K562 (cell line): Measurements from ENCODE around the gene NEU1. TPM values are rescaled to one million over a fixed set of nuclear protein-coding genes. Genes with fewer than 3 reads are reported as not detected.

Experiments used
- ATAC-seq: fragments of 200-7000 bp; cut with Tn5 transposase; 3 replicates; pipeline ENCODE4 v1.9.1; 2020; ENCODE audit warnings: moderate library complexity
- BruUV-seq: library from RNA; stranded (reverse); fragments of 400-500 nt; replicated peaks from 2 replicates; lab custom pipeline; 2021; lab: Mats Ljungman, UMichigan
- CTCF ChIA-PET: fragments of 300-600 bp; formaldehyde crosslinking; extraction: SDS; loops from one replicate; lab custom pipeline; 2021; ENCODE audit warnings: low intra/inter-chr PET ratio; lab: Yijun Ruan, JAX
- POLR2A ChIA-PET: fragments of 300-600, 350-650 bp; sonication (Branson Sonifier 250); formaldehyde crosslinking; extraction: SDS; loops from one replicate; lab custom pipeline; 2021; ENCODE audit warnings: antibody characterized with exemption, inconsistent platforms; lab: Yijun Ruan, JAX
- DNase-seq, 4 experiments: peaks; one replicate each; pipeline versions ENCODE4 v3.0.0 to v3.0.0-alpha.2; 2011 to 2018; ENCODE audit warnings: low spot score in 3 of 4, mixed read lengths in 3 of 4; ENCODE audit errors: extremely low read depth in 1 of 4
- FAIRE-seq: peaks from 2 replicates; lab custom pipeline; 2011; peaks lifted over from hg19 to GRCh38; lab: Jason Lieb, UNC
- H2AFZ ChIP-seq: 2 replicates; pipeline ENCODE4 v1.6.0; 2011; ENCODE audit warnings: low read depth, low read length, control low read depth, inconsistent platforms
- H3K27ac ChIP-seq: fragments of 200-600 bp; 3 replicates; pipeline ENCODE4 v1.8.0; 2011; ENCODE audit warnings: low read depth, mild to moderate bottlenecking, control low read depth, inconsistent platforms, low read length, moderate library complexity, mixed read lengths; ENCODE audit errors: extremely low read depth
- H3K27me3 ChIP-seq, 2 experiments: fragments of 300-600 bp in 1 of 2; 2 replicates in 1 of 2; 3 replicates in 1 of 2; pipeline versions ENCODE4 v1.6.0 to v1.8.0; 2011; ENCODE audit warnings: inconsistent platforms in 2 of 2, low read length in 2 of 2, mild to moderate bottlenecking in 1 of 2, mixed read lengths in 1 of 2, moderate library complexity in 1 of 2; ENCODE audit not compliant: control insufficient read depth in 2 of 2, insufficient read depth in 2 of 2
- H3K36me3 ChIP-seq: fragments of 300-600 bp; 3 replicates; pipeline ENCODE4 v1.8.0; 2011; ENCODE audit warnings: mild to moderate bottlenecking, low read length, inconsistent platforms; ENCODE audit not compliant: control insufficient read depth, insufficient read depth
- H3K4me1 ChIP-seq, 2 experiments: fragments of 200-600 bp in 1 of 2; replicated peaks in 1 of 2; 2 replicates in 1 of 2; 3 replicates in 1 of 2; pipeline versions ENCODE4 v1.5.1 to v1.8.0; 2011; ENCODE audit warnings: inconsistent platforms in 2 of 2, low read length in 2 of 2, mild to moderate bottlenecking in 1 of 2, mixed read lengths in 1 of 2, moderate library complexity in 1 of 2; ENCODE audit not compliant: control insufficient read depth in 2 of 2, insufficient read depth in 2 of 2
- H3K4me2 ChIP-seq: 2 replicates; pipeline ENCODE4 v1.6.1; 2011; ENCODE audit warnings: low read length, control low read depth, inconsistent platforms, mixed read lengths; ENCODE audit not compliant: insufficient read depth
- H3K4me3 ChIP-seq: fragments of 200-600 bp; sonication (generic), shearing (Covaris generic); 2 replicates; pipeline ENCODE4 v1.5.1; 2016; ENCODE audit warnings: control low read depth, inconsistent platforms
- H3K79me2 ChIP-seq: fragments of 200-600 bp; 3 replicates; pipeline ENCODE4 v1.8.0; 2011; ENCODE audit warnings: low read length, inconsistent platforms; ENCODE audit not compliant: control insufficient read depth, insufficient read depth
- H3K9ac ChIP-seq, 2 experiments: 2 replicates each; pipeline versions ENCODE4 v1.6.0 to v1.6.1; 2011; ENCODE audit warnings: low read depth in 2 of 2, low read length in 2 of 2, control low read depth in 1 of 2, inconsistent platforms in 1 of 2, mild to moderate bottlenecking in 1 of 2, mixed read lengths in 1 of 2; ENCODE audit not compliant: insufficient read depth in 1 of 2
- H3K9me1 ChIP-seq: one replicate; pipeline ENCODE4 v1.6.0; 2011; ENCODE audit warnings: inconsistent platforms, mild to moderate bottlenecking, low read length, moderate library complexity; ENCODE audit not compliant: control insufficient read depth, insufficient read depth
- H3K9me3 ChIP-seq: replicated peaks from 2 replicates; pipeline ENCODE4 v1.5.1; 2011; ENCODE audit warnings: low read depth, low read length, inconsistent platforms; ENCODE audit not compliant: control insufficient read depth, insufficient read depth
- H4K20me1 ChIP-seq: replicated peaks from 2 replicates; pipeline ENCODE4 v1.6.1; 2011; ENCODE audit warnings: low read length, inconsistent platforms, mixed read lengths; ENCODE audit not compliant: control insufficient read depth, insufficient read depth
- CBX5 ChIP-seq: IDR thresholded peaks from 2 replicates; pipeline ENCODE4 v1.6.1; 2014; ENCODE audit warnings: low read depth, borderline replicate concordance
- CEBPB ChIP-seq: fragments of 450-650 bp; IDR thresholded peaks from 2 replicates; pipeline ENCODE4 v1.6.1; 2016; ENCODE audit warnings: missing genetic modification characterization, missing compliant biosample characterization
- CREM ChIP-seq: IDR thresholded peaks from 2 replicates; pipeline ENCODE4 v1.6.1; 2014; ENCODE audit warnings: antibody characterized with exemption, low read depth
- E2F5 ChIP-seq: sonication (generic); formaldehyde crosslinking; IDR thresholded peaks from 2 replicates; pipeline ENCODE4 v1.8.0; 2022; ENCODE audit warnings: mild to moderate bottlenecking, missing genetic modification reagents
- FOS ChIP-seq: IDR thresholded peaks from 3 replicates; pipeline ENCODE4 v1.6.1; 2011; ENCODE audit not compliant: insufficient read length; ENCODE audit errors: extremely low read depth
- FOXP1 ChIP-seq: sonication (generic); formaldehyde crosslinking; IDR thresholded peaks from 2 replicates; pipeline ENCODE4 v1.8.0; 2022; ENCODE audit warnings: mild to moderate bottlenecking, missing genetic modification reagents
- HNRNPUL1 ChIP-seq: fragments of 200-400 bp; formaldehyde crosslinking; IDR thresholded peaks from 2 replicates; pipeline ENCODE4 v1.6.1; 2017; ENCODE audit warnings: low read length
- HOXB6 ChIP-seq: fragments of 250-450 bp; sonication (Bioruptor Pico); IDR thresholded peaks from 2 replicates; pipeline ENCODE4 v1.5.1; 2022; ENCODE audit warnings: mild to moderate bottlenecking, borderline replicate concordance
- KLF16 ChIP-seq: IDR thresholded peaks from 2 replicates; pipeline ENCODE4 v1.6.1; 2016; ENCODE audit warnings: antibody characterized with exemption
- LARP7 ChIP-seq: fragments of 450-650 bp; IDR thresholded peaks from 2 replicates; pipeline ENCODE4 v1.6.1; 2016
- MEF2A ChIP-seq: IDR thresholded peaks from 2 replicates; pipeline ENCODE4 v1.6.1; 2011; ENCODE audit warnings: low read depth, mild to moderate bottlenecking, low read length, moderate library complexity; ENCODE audit not compliant: control insufficient read depth
- PML ChIP-seq: IDR thresholded peaks from 2 replicates; pipeline ENCODE4 v1.6.1; 2012; ENCODE audit warnings: low read length, inconsistent platforms
- POLR2A ChIP-seq: fragments of 450-650 bp; conservative IDR thresholded peaks from 2 replicates; pipeline ENCODE4 v1.6.1; 2016
- PPARD ChIP-seq: fragments of 250-450 bp; sonication (Bioruptor Pico); IDR thresholded peaks from 2 replicates; pipeline ENCODE4 v1.8.0; 2022; ENCODE audit warnings: inconsistent platforms, mild to moderate bottlenecking, moderate library complexity
- PURB ChIP-seq: sonication (generic); formaldehyde crosslinking; IDR thresholded peaks from 2 replicates; pipeline ENCODE4 v1.9.0; 2021; ENCODE audit warnings: low read depth, mild to moderate bottlenecking, missing genetic modification reagents
- RBM22 ChIP-seq: fragments of 200-400 bp; formaldehyde crosslinking; IDR thresholded peaks from 2 replicates; pipeline ENCODE4 v1.6.1; 2018; ENCODE audit warnings: low read length, low read depth; ENCODE audit not compliant: poor library complexity, severe bottlenecking
- SP2 ChIP-seq: IDR thresholded peaks from 2 replicates; pipeline ENCODE4 v1.6.1; 2011; ENCODE audit warnings: mild to moderate bottlenecking, low read depth, low read length, moderate library complexity; ENCODE audit not compliant: poor library complexity, severe bottlenecking; ENCODE audit errors: extremely low read depth
- TBL1XR1 ChIP-seq, 2 experiments: IDR thresholded peaks; 2 replicates each; pipeline ENCODE4 v1.6.1; 2012; ENCODE audit warnings: improper control_type of control experiment in 2 of 2, low read length in 2 of 2, mild to moderate bottlenecking in 1 of 2
- TFAM ChIP-seq: fragments of 250-450 bp; sonication (Bioruptor Pico); conservative IDR thresholded peaks from 2 replicates; pipeline ENCODE4 v1.5.0; 2021; ENCODE audit warnings: mild to moderate bottlenecking, moderate library complexity
- ZBTB17 ChIP-seq: fragments of 450-650 bp; formaldehyde crosslinking; IDR thresholded peaks from 2 replicates; pipeline ENCODE4 v1.4.0; 2020; ENCODE audit warnings: mild to moderate bottlenecking
- ZFX ChIP-seq: sonication (generic); formaldehyde crosslinking; IDR thresholded peaks from 2 replicates; pipeline ENCODE4 v1.8.0; 2022; ENCODE audit warnings: mild to moderate bottlenecking, missing genetic modification reagents, moderate library complexity
- ZNF384 ChIP-seq: IDR thresholded peaks from 2 replicates; pipeline ENCODE4 v1.6.1; 2012; ENCODE audit warnings: low read depth, low read length, improper control_type of control experiment
- ZNF778 ChIP-seq: fragments of 450-650 bp; formaldehyde crosslinking; IDR thresholded peaks from 2 replicates; pipeline ENCODE4 v1.4.0; 2020; ENCODE audit warnings: mild to moderate bottlenecking, moderate library complexity
- WGBS: fragments of 100-300 bp; shearing (Covaris generic); methylation state at CpG from one replicate; pipeline ENCODE4 v1.1.6; 2016; ENCODE audit warnings: low coverage, mixed read lengths; ENCODE audit not compliant: insufficient coverage; ENCODE audit errors: missing lambda C conversion rate; 5-methylcytosine and 5-hydroxymethylcytosine counted together
- in situ Hi-C: fragments of 300-500 bp; cut with MboI; formaldehyde crosslinking; loops from 4 replicates; pipeline ENCODE4 v1.15.0; 2018; ENCODE audit warnings: inconsistent platforms, mixed read lengths
- intact Hi-C: fragments of 100-400 bp; cut with micrococcal nuclease; formaldehyde crosslinking; loops from 2 replicates; pipeline ENCODE4 v1.14.2; 2022
- polyA plus RNA-seq, 8 experiments: library from polyadenylated mRNA; depleted of rRNA in 4 of 8; stranded (reverse) in 5 of 8; unstranded in 3 of 8; fragments of >200 nt; fragmentation: Nextera tagmentation in 2 of 8; fragmentation: Illumina TruSeq in 1 of 8; extraction: Ambion mirVana in 2 of 8; extraction: Trizol in 1 of 8; gene quantifications; 2 replicates each; pipeline versions ENCODE4 v1.2.1 to v1.2.3, GENCODE V29; 2011 to 2014; ENCODE audit warnings: inconsistent platforms in 1 of 8, missing spikeins in 1 of 8
- total RNA-seq, 7 experiments: library from RNA; depleted of rRNA in 6 of 7; stranded (reverse); fragments of >200 nt in 6 of 7; fragmentation: Illumina TruSeq in 2 of 7; extraction: Trizol in 2 of 7; gene quantifications; 2 replicates each; pipeline versions ENCODE4 v1.2.1 to v1.2.3, GENCODE V29; 2011 to 2021; ENCODE audit warnings: low replicate concordance in 1 of 7
- TF ChIP-seq, protein P1 (sequence below): fragments of 250-450 bp; sonication (Bioruptor Pico); IDR thresholded peaks from 2 replicates; pipeline ENCODE4 v1.4.0; 2020; ENCODE audit warnings: mild to moderate bottlenecking, moderate library complexity

NEU1 gene
- total and polyA plus RNA-seq, 9 of the 15 experiments (the other 6 are each of a cell fraction or from before 2014, with no cell fraction given): 14.8 to 67.8 (median 51.0) TPM

GRCh38 chr6:31821301-31822035 is 41.2 kb downstream of the NEU1 start:
- Histone ChIP-seq H3K9me1 (no peaks in the 10 kb centered on the region), H3K4me2 (peak overlapping the region; percentile 84), H3K9me3 (no peaks in the 10 kb centered on the region), H3K27me3 (no peaks in the 10 kb centered on the region), H3K27ac (peak overlapping the region; percentile 99), H3K9ac (peak overlapping the region; percentile 69 to 92), H2AFZ (peak overlapping the region; percentile 90), H3K4me3 (peak overlapping the region; percentile 59), H3K36me3 (peaks cover 23% of the 10 kb centered on the region), H3K79me2 (peaks cover 67% of the 10 kb centered on the region), H3K4me1 (peaks cover 47 to 56% of the 10 kb centered on the region in 2 experiments), H4K20me1 (peaks cover 16% of the 10 kb centered on the region)
- WGBS: 2% methylated on average over 39 of the region's 39 CpGs
- DNase-seq (peak; percentile 70 to 92 (median 76)), ATAC-seq (peak; percentile 64), FAIRE-seq (no peak)
- CTCF ChIA-PET: no interaction called here
- BruUV-seq: TSS peak; percentile 74
- POLR2A ChIA-PET: interaction anchor here (0.8 to 6.4 kb wide), 20 partner anchors 8 to 1150 kb away, joined by 3 to 93 read pairs (median 6); partner anchors contain the start of genes BAG6, CSNK2B, DDAH2 and GPANK1
- intact Hi-C loops (loop anchor here (10.0 kb wide), 1 partner anchor 353 kb away; the partner anchor contains the start of genes AGPAT1 and RNF5), in situ Hi-C loops (no loop called here)
- TF ChIP-seq CREM (0 out of 2 replicates have a peak, but pooled peaks have one; percentile 52), PURB (no peak), HOXB6 (no peak), CEBPB (tag) (peak; percentile 89), KLF16 (no peak), ZNF778 (no peak), MEF2A (no peak), RBM22 (no peak), TBL1XR1 (IDR thresholded peaks at IDR 0.05; ENCODE audit: low read length in 2 of 2) (no peak), SP2 (no peak), E2F5 (CRISPR knock-in tag) (no peak), ZBTB17 (CRISPR knock-in tag) (no peak), HNRNPUL1 (no peak), FOS (no peak), TFAM (CRISPR knock-in tag) (no peak), PPARD (CRISPR knock-in tag) (no peak), ZNF384 (peak; percentile 87), POLR2A (no peak; the same call in 1 of the 2 replicates), CBX5 (no peak), ZFX (CRISPR knock-in tag) (no peak), PML (peak; percentile 17; the same call in 1 of the 2 replicates), FOXP1 (CRISPR knock-in tag) (peak; percentile 72), LARP7 (peak; percentile 81)
- TF ChIP-seq, protein P1, sequence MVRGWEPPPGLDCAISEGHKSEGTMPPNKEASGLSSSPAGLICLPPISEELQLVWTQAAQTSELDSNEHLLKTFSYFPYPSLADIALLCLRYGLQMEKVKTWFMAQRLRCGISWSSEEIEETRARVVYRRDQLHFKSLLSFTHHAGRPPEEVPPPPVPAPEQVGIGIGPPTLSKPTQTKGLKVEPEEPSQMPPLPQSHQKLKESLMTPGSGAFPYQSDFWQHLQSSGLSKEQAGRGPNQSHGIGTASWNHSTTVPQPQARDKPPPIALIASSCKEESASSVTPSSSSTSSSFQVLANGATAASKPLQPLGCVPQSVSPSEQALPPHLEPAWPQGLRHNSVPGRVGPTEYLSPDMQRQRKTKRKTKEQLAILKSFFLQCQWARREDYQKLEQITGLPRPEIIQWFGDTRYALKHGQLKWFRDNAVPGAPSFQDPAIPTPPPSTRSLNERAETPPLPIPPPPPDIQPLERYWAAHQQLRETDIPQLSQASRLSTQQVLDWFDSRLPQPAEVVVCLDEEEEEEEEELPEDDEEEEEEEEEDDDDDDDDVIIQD (CRISPR knock-in tag): no peak
